D721Med (cell line): Measurements from ENCODE around the gene CHST11.
A peak's percentile ranks its signal among the peaks of the same experiment; 100 is the strongest.

Experiments
- DNase-seq: peaks from one replicate; pipeline ENCODE4 v3.0.0; 2011; ENCODE audit warnings: low spot score; ENCODE audit not compliant: insufficient read length
- FAIRE-seq: peaks from 2 replicates; lab custom pipeline; 2011; peaks lifted over from hg19 to GRCh38; lab: Jason Lieb, UNC
- TF ChIP-seq, protein P1 (sequence below): IDR thresholded peaks from 2 replicates; pipeline ENCODE4 v1.5.1; 2012; ENCODE audit warnings: mild to moderate bottlenecking, control low read depth; ENCODE audit not compliant: insufficient read depth; ENCODE audit errors: missing control alignments

CHST11 gene

GRCh38 chr12:104673294-104673693, 216.5 kb downstream of the CHST11 start:
- TF ChIP-seq, protein P1, sequence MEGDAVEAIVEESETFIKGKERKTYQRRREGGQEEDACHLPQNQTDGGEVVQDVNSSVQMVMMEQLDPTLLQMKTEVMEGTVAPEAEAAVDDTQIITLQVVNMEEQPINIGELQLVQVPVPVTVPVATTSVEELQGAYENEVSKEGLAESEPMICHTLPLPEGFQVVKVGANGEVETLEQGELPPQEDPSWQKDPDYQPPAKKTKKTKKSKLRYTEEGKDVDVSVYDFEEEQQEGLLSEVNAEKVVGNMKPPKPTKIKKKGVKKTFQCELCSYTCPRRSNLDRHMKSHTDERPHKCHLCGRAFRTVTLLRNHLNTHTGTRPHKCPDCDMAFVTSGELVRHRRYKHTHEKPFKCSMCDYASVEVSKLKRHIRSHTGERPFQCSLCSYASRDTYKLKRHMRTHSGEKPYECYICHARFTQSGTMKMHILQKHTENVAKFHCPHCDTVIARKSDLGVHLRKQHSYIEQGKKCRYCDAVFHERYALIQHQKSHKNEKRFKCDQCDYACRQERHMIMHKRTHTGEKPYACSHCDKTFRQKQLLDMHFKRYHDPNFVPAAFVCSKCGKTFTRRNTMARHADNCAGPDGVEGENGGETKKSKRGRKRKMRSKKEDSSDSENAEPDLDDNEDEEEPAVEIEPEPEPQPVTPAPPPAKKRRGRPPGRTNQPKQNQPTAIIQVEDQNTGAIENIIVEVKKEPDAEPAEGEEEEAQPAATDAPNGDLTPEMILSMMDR, result no peak

GRCh38 chr12:104673696-104674482, 217.1 kb downstream of the CHST11 start:
- FAIRE-seq, result no peak
- TF ChIP-seq, protein P1, result no peak
- no peak for DNase-seq

More at GRCh38 chr12:104673294-104673693, 216.5 kb downstream of the CHST11 start:
- DNase-seq (no peak), FAIRE-seq (no peak)

- DNase-seq (no peak), FAIRE-seq (no peak)
- TF ChIP-seq, protein P1, result no peak
Measured at GRCh38 chr12:104676636-104677035, 219.9 kb downstream of the CHST11 start.

- DNase-seq (no peak), FAIRE-seq (no peak)
- TF ChIP-seq, protein P1, result no peak
Measured at GRCh38 chr12:104677441-104678089, 220.8 kb downstream of the CHST11 start.

- no peak for DNase-seq
- no peak for FAIRE-seq
- TF ChIP-seq, protein P1, result peak; percentile 48
Measured at GRCh38 chr12:104680070-104680469, 223.3 kb downstream of the CHST11 start.

- TF ChIP-seq, protein P1, result no peak
- DNase-seq, result no peak
- no peak for FAIRE-seq
Measured at GRCh38 chr12:104680491-104680890, 223.7 kb downstream of the CHST11 start.
